Measurements from ENCODE around the gene STAT5A. TPM values are rescaled to one million over a fixed set of nuclear protein-coding genes. Genes with fewer than 3 reads are reported as not detected.

STAT5A gene
- polyA plus RNA-seq, 1 experiment, result 5.3 TPM

DNA sequence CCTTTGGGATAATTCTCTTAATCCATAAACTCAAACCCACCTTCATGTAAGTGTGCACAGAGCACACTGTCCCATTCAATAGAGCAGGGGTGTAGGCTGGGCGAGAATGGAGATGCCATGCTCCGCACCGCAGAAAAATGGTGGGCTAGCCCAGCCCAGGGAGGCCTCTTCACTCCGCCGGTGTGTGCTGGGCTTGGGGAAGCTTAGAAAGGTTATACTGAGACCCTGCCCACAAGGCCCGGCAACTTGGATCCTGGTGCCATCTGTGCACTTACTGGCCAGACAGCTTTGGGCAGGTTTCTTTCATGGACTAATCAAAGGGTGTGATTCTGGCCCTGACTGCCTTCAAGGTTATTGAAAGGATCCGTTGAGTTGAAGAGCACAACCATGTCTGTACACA is 3.7 kb upstream of the STAT5A start:
- POLR2A ChIA-PET, result interaction anchor here (0.6 kb wide), 1 partner anchor 28 kb away, joined by 5 read pairs; no protein-coding TSS in a partner anchor
- DNase-seq (ENCODE audit: low read depth, low spot score), result no peak
- H3K9me3 ChIP-seq (ENCODE audit: control insufficient read depth, insufficient read depth, low read length), result peaks cover 6% of the 10 kb centered on the region; the same call in 1 of the 2 replicates
- peaks cover 2% of the 10 kb centered on the region for H3K27me3 ChIP-seq (ENCODE audit: control insufficient read depth, insufficient read depth, low read length)
- CTCF ChIA-PET, result no interaction called here
- TF ChIP-seq, protein P1, sequence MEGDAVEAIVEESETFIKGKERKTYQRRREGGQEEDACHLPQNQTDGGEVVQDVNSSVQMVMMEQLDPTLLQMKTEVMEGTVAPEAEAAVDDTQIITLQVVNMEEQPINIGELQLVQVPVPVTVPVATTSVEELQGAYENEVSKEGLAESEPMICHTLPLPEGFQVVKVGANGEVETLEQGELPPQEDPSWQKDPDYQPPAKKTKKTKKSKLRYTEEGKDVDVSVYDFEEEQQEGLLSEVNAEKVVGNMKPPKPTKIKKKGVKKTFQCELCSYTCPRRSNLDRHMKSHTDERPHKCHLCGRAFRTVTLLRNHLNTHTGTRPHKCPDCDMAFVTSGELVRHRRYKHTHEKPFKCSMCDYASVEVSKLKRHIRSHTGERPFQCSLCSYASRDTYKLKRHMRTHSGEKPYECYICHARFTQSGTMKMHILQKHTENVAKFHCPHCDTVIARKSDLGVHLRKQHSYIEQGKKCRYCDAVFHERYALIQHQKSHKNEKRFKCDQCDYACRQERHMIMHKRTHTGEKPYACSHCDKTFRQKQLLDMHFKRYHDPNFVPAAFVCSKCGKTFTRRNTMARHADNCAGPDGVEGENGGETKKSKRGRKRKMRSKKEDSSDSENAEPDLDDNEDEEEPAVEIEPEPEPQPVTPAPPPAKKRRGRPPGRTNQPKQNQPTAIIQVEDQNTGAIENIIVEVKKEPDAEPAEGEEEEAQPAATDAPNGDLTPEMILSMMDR (IDR thresholded peaks at IDR 0.05; ENCODE audit: low read depth, low read length), result no peak
- H3K4me3 ChIP-seq (ENCODE audit: low read depth, low read length), result no peak overlapping the region
- no peak overlapping the region for H3K27ac ChIP-seq (ENCODE audit: low read depth, low read length)

DNA sequence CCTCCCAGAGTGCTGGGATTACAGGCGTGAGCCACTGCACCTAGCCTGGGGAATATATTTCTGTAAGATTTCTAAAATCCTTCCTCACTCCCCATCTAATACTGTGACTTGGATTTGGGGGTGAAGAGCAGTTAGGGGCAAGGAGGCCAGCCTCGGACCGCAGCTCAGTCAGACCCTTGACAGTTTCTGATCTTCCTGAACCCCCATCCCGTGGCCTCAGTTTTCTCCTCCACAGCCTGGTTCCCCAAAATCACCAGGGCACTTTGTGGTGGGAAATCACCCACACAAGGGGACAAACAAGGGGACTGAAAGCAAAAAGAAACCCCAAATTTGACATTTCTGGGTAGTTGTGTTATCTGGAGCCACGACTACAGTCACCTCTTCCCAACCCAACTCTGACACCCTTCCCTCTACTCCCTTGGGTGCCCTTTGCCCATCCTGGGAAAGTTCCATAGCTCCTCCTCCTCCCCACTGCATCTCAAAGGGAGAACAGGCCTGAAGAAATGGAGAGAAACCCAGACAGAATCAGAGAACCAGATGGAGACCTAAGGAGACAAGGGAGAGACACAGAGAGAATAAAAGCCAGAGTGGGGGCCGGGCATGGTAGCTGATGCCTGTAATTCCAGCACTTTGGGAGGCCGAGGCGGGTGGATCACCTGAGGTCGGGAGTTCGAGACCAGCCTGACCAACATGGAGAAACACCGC is 2.8 kb upstream of the STAT5A start:
- Histone ChIP-seq H3K27ac (ENCODE audit: low read depth, low read length) (no peak overlapping the region), H3K4me3 (ENCODE audit: low read depth, low read length) (no peak overlapping the region), H3K9me3 (ENCODE audit: control insufficient read depth, insufficient read depth, low read length) (peaks cover 6% of the 10 kb centered on the region; the same call in 1 of the 2 replicates), H3K27me3 (ENCODE audit: control insufficient read depth, insufficient read depth, low read length) (peaks cover under 1% of the 10 kb centered on the region)
- TF ChIP-seq, protein P1 (IDR thresholded peaks at IDR 0.05; ENCODE audit: low read depth, low read length), result no peak
- DNase-seq (ENCODE audit: low read depth, low spot score), result no peak
- POLR2A ChIA-PET, result interaction anchor here (0.5 to 0.8 kb wide), 2 partner anchors 23 to 245 kb away, joined by 5 read pairs; no protein-coding TSS in a partner anchor
- CTCF ChIA-PET, result interaction anchor here (1.1 kb wide), 1 partner anchor 63 kb away, joined by 6 read pairs; no protein-coding TSS in a partner anchor

DNA sequence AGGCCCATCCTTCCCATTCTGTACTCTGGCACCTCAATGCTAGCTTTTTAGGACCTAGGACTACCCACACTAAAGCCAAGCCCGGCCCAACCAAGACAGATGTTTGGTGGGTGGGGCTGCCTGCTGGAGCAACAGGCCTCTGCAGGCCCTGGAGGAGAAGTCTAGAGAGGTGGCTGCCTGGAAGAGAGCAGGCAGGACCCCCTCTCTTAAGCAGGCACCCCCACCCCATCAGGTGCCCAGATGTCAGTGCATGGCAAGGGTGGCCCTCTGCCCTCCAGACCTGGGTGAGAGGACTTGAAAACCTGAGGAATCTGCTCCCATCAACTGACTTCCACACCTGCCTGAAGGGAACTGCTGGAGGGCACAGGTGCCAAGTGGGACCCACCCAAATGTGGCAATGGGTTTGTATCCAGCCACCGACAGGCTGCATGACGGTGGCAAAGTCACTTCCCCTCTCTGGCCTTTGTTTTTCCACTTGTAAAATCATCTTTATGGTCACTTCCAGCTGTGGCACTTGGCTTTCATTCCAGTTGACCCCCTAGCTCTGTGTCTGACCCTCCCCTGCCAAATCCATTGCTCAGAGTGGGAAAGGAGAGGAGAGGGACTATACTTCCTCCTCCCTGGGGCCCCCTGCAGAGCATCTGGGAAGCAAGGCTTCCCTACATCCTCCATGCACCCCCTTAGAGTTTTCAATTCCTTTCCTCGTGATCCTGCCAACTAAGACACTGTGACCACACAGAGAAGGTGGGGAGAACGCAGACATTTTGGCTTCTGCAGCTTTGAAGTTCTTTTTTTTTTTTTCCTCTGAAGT is 1.7 kb upstream of the STAT5A start:
- POLR2A ChIA-PET, result interaction anchor here (0.6 to 1.3 kb wide), 3 partner anchors 22 to 29 kb away, joined by 3 to 5 read pairs (median 3); no protein-coding TSS in a partner anchor

DNA sequence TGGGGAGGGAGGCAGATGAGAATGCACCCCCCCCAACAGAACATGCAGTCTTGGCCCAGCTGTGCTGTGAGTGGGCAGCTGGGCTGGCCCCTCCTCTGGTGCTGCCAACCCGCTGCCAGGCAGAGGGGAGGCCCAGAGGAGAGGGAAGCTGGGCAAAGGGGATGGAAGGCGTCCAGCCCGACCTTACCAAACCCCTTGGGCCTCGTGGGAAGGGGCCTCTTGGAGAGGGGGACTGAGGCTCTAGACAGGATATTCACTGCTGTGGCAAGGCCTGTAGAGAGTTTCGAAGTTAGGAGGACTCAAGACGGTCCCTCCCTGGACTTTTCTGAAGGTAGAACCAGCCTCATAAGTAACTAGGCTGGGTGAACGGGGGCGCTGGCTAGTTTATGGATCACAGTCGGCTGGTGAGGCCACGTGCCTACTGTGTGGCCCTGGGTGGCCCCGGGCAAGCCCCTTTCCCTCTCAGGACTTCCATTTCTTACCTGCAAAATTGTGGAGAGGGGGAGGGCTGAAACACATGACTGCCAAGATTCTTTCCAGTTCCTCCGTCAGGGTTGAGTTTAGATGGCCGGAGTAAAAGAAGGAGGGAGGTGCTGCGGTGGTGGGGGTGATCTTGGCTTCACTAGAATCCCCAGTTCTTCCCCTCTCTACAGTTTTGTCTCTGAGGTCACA is 857 bp upstream of the STAT5A start:
- Histone ChIP-seq H3K4me3 (ENCODE audit: low read depth, low read length) (no peak overlapping the region; the same call in 1 of the 2 replicates), H3K9me3 (ENCODE audit: control insufficient read depth, insufficient read depth, low read length) (peaks cover 6% of the 10 kb centered on the region; the same call in 1 of the 2 replicates), H3K27me3 (ENCODE audit: control insufficient read depth, insufficient read depth, low read length) (no peaks in the 10 kb centered on the region), H3K27ac (ENCODE audit: low read depth, low read length) (no peak overlapping the region)
- ChIA-PET CTCF (no interaction called here), POLR2A (interaction anchor here (1.3 kb wide), 1 partner anchor 25 kb away, joined by 3 read pairs; no protein-coding TSS in a partner anchor)
- DNase-seq (ENCODE audit: low read depth, low spot score), result no peak
- TF ChIP-seq, protein P1 (IDR thresholded peaks at IDR 0.05; ENCODE audit: low read depth, low read length), result no peak

More for the DNA sequence above, 1.7 kb upstream of the STAT5A start:
- CTCF ChIA-PET, result interaction anchor here (0.6 to 1.1 kb wide), 2 partner anchors 64 to 231 kb away, joined by 3 to 6 read pairs; no protein-coding TSS in a partner anchor
- no peak overlapping the region for H3K4me3 ChIP-seq (ENCODE audit: low read depth, low read length)
- peaks cover 6% of the 10 kb centered on the region; the same call in 1 of the 2 replicates for H3K9me3 ChIP-seq (ENCODE audit: control insufficient read depth, insufficient read depth, low read length)
- no peak overlapping the region for H3K27ac ChIP-seq (ENCODE audit: low read depth, low read length)
- no peaks in the 10 kb centered on the region for H3K27me3 ChIP-seq (ENCODE audit: control insufficient read depth, insufficient read depth, low read length)
- no peak for DNase-seq (ENCODE audit: low read depth, low spot score)
- TF ChIP-seq, protein P1 (IDR thresholded peaks at IDR 0.05; ENCODE audit: low read depth, low read length), result no peak
